HL-60 (cell line): ENCODE results near the gene P4HA1.

Experiments
- GABPA ChIP-seq: IDR thresholded peaks from 2 replicates; pipeline ENCODE4 v1.6.1; 2012; ENCODE audit warnings: low read depth
- POLR2AphosphoS5 ChIP-seq: IDR thresholded peaks from 2 replicates; pipeline ENCODE4 v1.6.1; 2012; ENCODE audit warnings: low read depth
- SPI1 ChIP-seq: IDR thresholded peaks from 2 replicates; pipeline ENCODE4 v1.6.1; 2012; ENCODE audit warnings: low read depth, mild to moderate bottlenecking, borderline replicate concordance
- TF ChIP-seq, protein P1 (sequence below): IDR thresholded peaks from one replicate; pipeline ENCODE4 v1.5.1; 2011; ENCODE audit warnings: low read length, control low read depth, inconsistent platforms; ENCODE audit not compliant: insufficient read depth
- TF ChIP-seq, protein P2 (sequence below): IDR thresholded peaks from 2 replicates; pipeline ENCODE4 v1.6.1; 2012; ENCODE audit warnings: low read depth; ENCODE audit not compliant: insufficient replicate concordance

DNA sequence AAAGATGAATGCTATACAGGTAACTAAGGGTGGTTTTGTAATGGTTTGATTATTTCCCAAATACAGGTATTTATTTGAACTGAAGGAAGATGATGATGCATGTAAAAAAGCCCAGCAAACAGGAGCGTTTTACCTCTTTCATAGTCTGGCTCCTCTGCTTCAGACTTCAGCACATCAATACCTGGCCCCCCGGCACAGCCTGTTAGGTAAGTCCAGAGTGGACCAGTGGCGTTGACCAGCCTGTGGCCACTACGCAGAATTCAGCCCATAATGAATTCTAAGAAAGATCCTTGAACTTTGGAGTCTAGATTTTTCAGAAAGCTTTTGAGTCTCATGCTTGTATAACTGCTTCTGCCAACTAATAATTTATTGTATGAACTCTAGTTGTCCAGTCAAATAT lies 23.3 kb upstream of the P4HA1 start:
- TF ChIP-seq, protein P1, sequence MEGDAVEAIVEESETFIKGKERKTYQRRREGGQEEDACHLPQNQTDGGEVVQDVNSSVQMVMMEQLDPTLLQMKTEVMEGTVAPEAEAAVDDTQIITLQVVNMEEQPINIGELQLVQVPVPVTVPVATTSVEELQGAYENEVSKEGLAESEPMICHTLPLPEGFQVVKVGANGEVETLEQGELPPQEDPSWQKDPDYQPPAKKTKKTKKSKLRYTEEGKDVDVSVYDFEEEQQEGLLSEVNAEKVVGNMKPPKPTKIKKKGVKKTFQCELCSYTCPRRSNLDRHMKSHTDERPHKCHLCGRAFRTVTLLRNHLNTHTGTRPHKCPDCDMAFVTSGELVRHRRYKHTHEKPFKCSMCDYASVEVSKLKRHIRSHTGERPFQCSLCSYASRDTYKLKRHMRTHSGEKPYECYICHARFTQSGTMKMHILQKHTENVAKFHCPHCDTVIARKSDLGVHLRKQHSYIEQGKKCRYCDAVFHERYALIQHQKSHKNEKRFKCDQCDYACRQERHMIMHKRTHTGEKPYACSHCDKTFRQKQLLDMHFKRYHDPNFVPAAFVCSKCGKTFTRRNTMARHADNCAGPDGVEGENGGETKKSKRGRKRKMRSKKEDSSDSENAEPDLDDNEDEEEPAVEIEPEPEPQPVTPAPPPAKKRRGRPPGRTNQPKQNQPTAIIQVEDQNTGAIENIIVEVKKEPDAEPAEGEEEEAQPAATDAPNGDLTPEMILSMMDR = no peak
- TF ChIP-seq, protein P2, sequence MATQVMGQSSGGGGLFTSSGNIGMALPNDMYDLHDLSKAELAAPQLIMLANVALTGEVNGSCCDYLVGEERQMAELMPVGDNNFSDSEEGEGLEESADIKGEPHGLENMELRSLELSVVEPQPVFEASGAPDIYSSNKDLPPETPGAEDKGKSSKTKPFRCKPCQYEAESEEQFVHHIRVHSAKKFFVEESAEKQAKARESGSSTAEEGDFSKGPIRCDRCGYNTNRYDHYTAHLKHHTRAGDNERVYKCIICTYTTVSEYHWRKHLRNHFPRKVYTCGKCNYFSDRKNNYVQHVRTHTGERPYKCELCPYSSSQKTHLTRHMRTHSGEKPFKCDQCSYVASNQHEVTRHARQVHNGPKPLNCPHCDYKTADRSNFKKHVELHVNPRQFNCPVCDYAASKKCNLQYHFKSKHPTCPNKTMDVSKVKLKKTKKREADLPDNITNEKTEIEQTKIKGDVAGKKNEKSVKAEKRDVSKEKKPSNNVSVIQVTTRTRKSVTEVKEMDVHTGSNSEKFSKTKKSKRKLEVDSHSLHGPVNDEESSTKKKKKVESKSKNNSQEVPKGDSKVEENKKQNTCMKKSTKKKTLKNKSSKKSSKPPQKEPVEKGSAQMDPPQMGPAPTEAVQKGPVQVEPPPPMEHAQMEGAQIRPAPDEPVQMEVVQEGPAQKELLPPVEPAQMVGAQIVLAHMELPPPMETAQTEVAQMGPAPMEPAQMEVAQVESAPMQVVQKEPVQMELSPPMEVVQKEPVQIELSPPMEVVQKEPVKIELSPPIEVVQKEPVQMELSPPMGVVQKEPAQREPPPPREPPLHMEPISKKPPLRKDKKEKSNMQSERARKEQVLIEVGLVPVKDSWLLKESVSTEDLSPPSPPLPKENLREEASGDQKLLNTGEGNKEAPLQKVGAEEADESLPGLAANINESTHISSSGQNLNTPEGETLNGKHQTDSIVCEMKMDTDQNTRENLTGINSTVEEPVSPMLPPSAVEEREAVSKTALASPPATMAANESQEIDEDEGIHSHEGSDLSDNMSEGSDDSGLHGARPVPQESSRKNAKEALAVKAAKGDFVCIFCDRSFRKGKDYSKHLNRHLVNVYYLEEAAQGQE = no peak
- TF ChIP-seq POLR2AphosphoS5 (no peak), GABPA (no peak), SPI1 (no peak)
